Adrenal gland (tissue), 5 donors: ENCODE data around the gene KCNK2.
"Not testable (repeated sequence)": the region's sequence is repeated elsewhere in the genome, so short reads cannot be mapped to it uniquely, and the experiment has no call there.

ENCODE experiments used
- CTCF ChIP-seq, 6 experiments: fragments of 450-650 bp in 4 of 6; fragments of 200-600 bp in 2 of 6; sonication (generic) in 1 of 6; IDR thresholded peaks; 1 replicate in 5 of 6; 2 replicates in 1 of 6; pipeline versions ENCODE4 v1.5.1 to v1.8.0; 2016 to 2021; ENCODE audit warnings: antibody characterized with exemption in 6 of 6, mild to moderate bottlenecking in 2 of 6, moderate library complexity in 1 of 6
- POLR2A ChIP-seq, 2 donors: fragments of 450-650 bp; IDR thresholded peaks; one replicate each; pipeline ENCODE4 v1.6.1; 2017; ENCODE audit warnings: antibody characterized with exemption in 2 of 2, mild to moderate bottlenecking in 2 of 2, moderate library complexity in 1 of 2
- donor health status: DM: no; HTN: no; CAD: no.

GRCh38 chr1:215163144-215163543 is 80.6 kb downstream of the KCNK2 start:
- TF ChIP-seq CTCF, POLR2A (IDR thresholded peaks at IDR 0.05): not testable (repeated sequence)
